ENCODE results near the gene CC2D2A.

The CC2D2A gene

GRCh38 chr4:15552557-15553362 is 83.1 kb downstream of the CC2D2A start:
- no peak for TF ChIP-seq CTCF (IDR thresholded peaks at IDR 0.05)

GRCh38 chr4:15556511-15557092 is 86.9 kb downstream of the CC2D2A start:
- Histone ChIP-seq H3K27ac (no peak overlapping the region), H3K4me3 (no peak overlapping the region)
- TF ChIP-seq CTCF (IDR thresholded peaks at IDR 0.05): no peak
- no peak for DNase-seq (ENCODE audit: low spot score)

More at GRCh38 chr4:15552557-15553362, 83.1 kb downstream of the CC2D2A start:
- Histone ChIP-seq H3K4me3 (no peak overlapping the region), H3K27ac (no peak overlapping the region)
- DNase-seq (ENCODE audit: low spot score): no peak

- Histone ChIP-seq H3K27ac (no peak overlapping the region), H3K4me3 (no peak overlapping the region)
- no peak for TF ChIP-seq CTCF (IDR thresholded peaks at IDR 0.05)
- no peak for DNase-seq (ENCODE audit: low spot score)
Measured at GRCh38 chr4:15557786-15558550, 88.3 kb downstream of the CC2D2A start.

GRCh38 chr4:15558561-15558960 is 88.9 kb downstream of the CC2D2A start:
- TF ChIP-seq CTCF (IDR thresholded peaks at IDR 0.05): no peak
- H3K27ac ChIP-seq: no peak overlapping the region
- no peak for DNase-seq (ENCODE audit: low spot score)
- no peak overlapping the region for H3K4me3 ChIP-seq

- H3K4me3 ChIP-seq: no peak overlapping the region
- DNase-seq (ENCODE audit: low spot score): no peak
- H3K27ac ChIP-seq: no peak overlapping the region
- TF ChIP-seq CTCF (IDR thresholded peaks at IDR 0.05): no peak
Measured at GRCh38 chr4:15562114-15562513, 92.4 kb downstream of the CC2D2A start.

GRCh38 chr4:15562623-15563022 is 92.9 kb downstream of the CC2D2A start:
- H3K27ac ChIP-seq: no peak overlapping the region
- no peak overlapping the region for H3K4me3 ChIP-seq

More at GRCh38 chr4:15562623-15563022, 92.9 kb downstream of the CC2D2A start:
- TF ChIP-seq CTCF (IDR thresholded peaks at IDR 0.05): no peak
- DNase-seq (ENCODE audit: low spot score): no peak
